ENCODE results near the gene MUC4.
"Not testable (repeated sequence)": the region's sequence is repeated elsewhere in the genome, so short reads cannot be mapped to it uniquely, and the experiment has no call there.

MUC4 gene

GRCh38 chr3:195744437-195744836 lies 67.3 kb downstream of the MUC4 start:
- H3K27me3 ChIP-seq (ENCODE audit: insufficient read depth, low read length, poor library complexity, severe bottlenecking) = no peaks in the 10 kb centered on the region
- H3K4me1 ChIP-seq (ENCODE audit: insufficient read depth, low read length, poor library complexity, severe bottlenecking) = no peaks in the 10 kb centered on the region
- H3K79me2 ChIP-seq (ENCODE audit: insufficient read depth, low read length) = no peaks in the 10 kb centered on the region
- H3K9me3 ChIP-seq (ENCODE audit: insufficient read depth, low read depth, low read length) = no peaks in the 10 kb centered on the region
- H3K9ac ChIP-seq (ENCODE audit: low read depth, low read length, poor library complexity, severe bottlenecking) = no peak overlapping the region
- no peaks in the 10 kb centered on the region for H3K9me2 ChIP-seq (replicated peaks; ENCODE audit: low read depth, low read length)
- no peaks in the 10 kb centered on the region for H3K36me3 ChIP-seq (ENCODE audit: insufficient read depth, low read length)
- H3F3A ChIP-seq (ENCODE audit: low read depth) = no peaks in the 10 kb centered on the region
- H3K4me3 ChIP-seq (ENCODE audit: low read length, poor library complexity, severe bottlenecking) = no peak overlapping the region
- no peak for TF ChIP-seq EZH2phosphoT487 (IDR thresholded peaks at IDR 0.05; ENCODE audit: borderline replicate concordance)
- no peak for TF ChIP-seq CTCF (conservative IDR thresholded peaks at IDR 0.05; ENCODE audit: low read length)
- no peak overlapping the region for H3K4me2 ChIP-seq (ENCODE audit: low read depth, low read length, poor library complexity, severe bottlenecking)
- no peaks in the 10 kb centered on the region for H4K20me1 ChIP-seq (ENCODE audit: insufficient read depth, low read length, poor library complexity, severe bottlenecking)
- H2AFZ ChIP-seq (ENCODE audit: low read length) = no peak overlapping the region

- no peaks in the 10 kb centered on the region for H3K27me3 ChIP-seq (ENCODE audit: insufficient read depth, low read length, poor library complexity, severe bottlenecking)
- no peaks in the 10 kb centered on the region for H3F3A ChIP-seq (ENCODE audit: low read depth)
- no peak overlapping the region for H2AFZ ChIP-seq (ENCODE audit: low read length)
- H3K4me2 ChIP-seq (ENCODE audit: low read depth, low read length, poor library complexity, severe bottlenecking) = no peak overlapping the region
- no peak overlapping the region for H3K4me3 ChIP-seq (ENCODE audit: low read length, poor library complexity, severe bottlenecking)
- TF ChIP-seq CTCF (conservative IDR thresholded peaks at IDR 0.05; ENCODE audit: low read length) = no peak
- TF ChIP-seq EZH2phosphoT487 (IDR thresholded peaks at IDR 0.05; ENCODE audit: borderline replicate concordance) = no peak
- no peaks in the 10 kb centered on the region for H3K79me2 ChIP-seq (ENCODE audit: insufficient read depth, low read length)
- no peaks in the 10 kb centered on the region for H3K9me3 ChIP-seq (ENCODE audit: insufficient read depth, low read depth, low read length)
- no peak overlapping the region for H3K9ac ChIP-seq (ENCODE audit: low read depth, low read length, poor library complexity, severe bottlenecking)
- H4K20me1 ChIP-seq (ENCODE audit: insufficient read depth, low read length, poor library complexity, severe bottlenecking) = no peaks in the 10 kb centered on the region
- no peaks in the 10 kb centered on the region for H3K4me1 ChIP-seq (ENCODE audit: insufficient read depth, low read length, poor library complexity, severe bottlenecking)
- no peaks in the 10 kb centered on the region for H3K9me2 ChIP-seq (replicated peaks; ENCODE audit: low read depth, low read length)
- no peaks in the 10 kb centered on the region for H3K36me3 ChIP-seq (ENCODE audit: insufficient read depth, low read length)
Measured at GRCh38 chr3:195739561-195740111, 72.1 kb downstream of the MUC4 start.

GRCh38 chr3:195738274-195739044 lies 73.3 kb downstream of the MUC4 start:
- H3K9me2 ChIP-seq (replicated peaks; ENCODE audit: low read depth, low read length) = no peaks in the 10 kb centered on the region
- H3K4me1 ChIP-seq (ENCODE audit: insufficient read depth, low read length, poor library complexity, severe bottlenecking) = no peaks in the 10 kb centered on the region
- no peak overlapping the region for H2AFZ ChIP-seq (ENCODE audit: low read length)
- no peaks in the 10 kb centered on the region for H3K27me3 ChIP-seq (ENCODE audit: insufficient read depth, low read length, poor library complexity, severe bottlenecking)
- no peak overlapping the region for H3K4me3 ChIP-seq (ENCODE audit: low read length, poor library complexity, severe bottlenecking)
- H3F3A ChIP-seq (ENCODE audit: low read depth) = no peaks in the 10 kb centered on the region
- H4K20me1 ChIP-seq (ENCODE audit: insufficient read depth, low read length, poor library complexity, severe bottlenecking) = no peaks in the 10 kb centered on the region
- H3K4me2 ChIP-seq (ENCODE audit: low read depth, low read length, poor library complexity, severe bottlenecking) = no peak overlapping the region
- H3K79me2 ChIP-seq (ENCODE audit: insufficient read depth, low read length) = no peaks in the 10 kb centered on the region
- H3K9me3 ChIP-seq (ENCODE audit: insufficient read depth, low read depth, low read length) = no peaks in the 10 kb centered on the region
- no peaks in the 10 kb centered on the region for H3K36me3 ChIP-seq (ENCODE audit: insufficient read depth, low read length)
- no peak overlapping the region for H3K9ac ChIP-seq (ENCODE audit: low read depth, low read length, poor library complexity, severe bottlenecking)
- TF ChIP-seq EZH2phosphoT487 (IDR thresholded peaks at IDR 0.05; ENCODE audit: borderline replicate concordance) (no peak), CTCF (conservative IDR thresholded peaks at IDR 0.05; ENCODE audit: low read length) (no peak)

- H3K9me2 ChIP-seq (replicated peaks; ENCODE audit: low read depth, low read length); H3K79me2 ChIP-seq (ENCODE audit: insufficient read depth, low read length); H3K27me3 ChIP-seq (ENCODE audit: insufficient read depth, low read length, poor library complexity, severe bottlenecking); H4K20me1 ChIP-seq (ENCODE audit: insufficient read depth, low read length, poor library complexity, severe bottlenecking); H3K36me3 ChIP-seq (ENCODE audit: insufficient read depth, low read length); H3K4me3 ChIP-seq (ENCODE audit: low read length, poor library complexity, severe bottlenecking); H3K9me3 ChIP-seq (ENCODE audit: insufficient read depth, low read depth, low read length); H3K9ac ChIP-seq (ENCODE audit: low read depth, low read length, poor library complexity, severe bottlenecking); H3K4me2 ChIP-seq (ENCODE audit: low read depth, low read length, poor library complexity, severe bottlenecking); H2AFZ ChIP-seq (ENCODE audit: low read length); H3K4me1 ChIP-seq (ENCODE audit: insufficient read depth, low read length, poor library complexity, severe bottlenecking); H3F3A ChIP-seq (ENCODE audit: low read depth): not testable (repeated sequence)
Measured at GRCh38 chr3:195737782-195738181, 73.9 kb downstream of the MUC4 start.
